Limb (tissue), 2 donors: ENCODE data around the gene RTTN.

Experiments
- DNase-seq, 2 donors: peaks; one replicate each; pipeline ENCODE4 v3.0.0-alpha.2; 2016; ENCODE audit errors: extremely low spot score in 2 of 2

The RTTN gene

GRCh38 chr18:70029163-70029562 lies 176.3 kb downstream of the RTTN start:
- DNase-seq, result no peak

DNA sequence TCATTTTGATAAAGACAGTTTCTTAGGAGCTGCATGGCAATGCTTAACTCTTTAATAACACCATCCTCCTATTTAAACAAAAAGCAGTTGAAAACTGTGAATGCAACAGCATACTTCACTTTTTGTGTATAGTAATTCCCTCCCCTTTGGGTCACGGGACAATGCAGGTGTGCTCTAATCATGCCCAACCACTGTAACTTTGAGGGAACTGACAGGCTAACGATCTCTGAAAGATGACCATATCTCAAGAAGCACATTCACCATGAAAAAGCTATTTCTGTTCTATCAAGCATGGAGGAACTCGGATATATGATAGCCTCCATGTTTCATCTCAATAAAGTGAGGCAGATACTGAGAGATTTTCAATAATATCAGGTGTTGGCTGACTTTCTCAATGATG lies 176.8 kb downstream of the RTTN start:
- DNase-seq, result no peak

GRCh38 chr18:70028084-70028483 lies 177.4 kb downstream of the RTTN start:
- no peak for DNase-seq

GRCh38 chr18:70025580-70025979 lies 179.9 kb downstream of the RTTN start:
- DNase-seq, result no peak

- no peak for DNase-seq
Observed at GRCh38 chr18:70024829-70025228, 180.7 kb downstream of the RTTN start.

DNA sequence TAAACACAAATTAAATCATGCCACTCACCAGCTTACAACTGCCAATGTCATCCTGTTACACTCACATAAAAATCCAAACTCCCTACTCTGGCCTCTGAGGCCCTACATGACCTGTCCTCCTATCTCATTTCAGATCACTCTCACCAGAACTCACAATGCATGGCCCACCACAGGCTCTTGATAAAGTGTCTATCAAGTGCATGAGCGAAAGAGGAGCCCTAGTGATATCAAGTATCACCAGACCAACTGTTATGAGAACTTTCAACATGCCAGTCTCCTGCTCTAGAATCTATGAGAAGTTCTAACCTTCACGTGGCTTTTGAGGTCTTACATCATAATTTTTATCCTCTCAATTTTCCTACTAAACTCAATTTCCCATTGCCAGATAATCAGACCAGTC lies 181.4 kb downstream of the RTTN start:
- DNase-seq, result no peak

DNA sequence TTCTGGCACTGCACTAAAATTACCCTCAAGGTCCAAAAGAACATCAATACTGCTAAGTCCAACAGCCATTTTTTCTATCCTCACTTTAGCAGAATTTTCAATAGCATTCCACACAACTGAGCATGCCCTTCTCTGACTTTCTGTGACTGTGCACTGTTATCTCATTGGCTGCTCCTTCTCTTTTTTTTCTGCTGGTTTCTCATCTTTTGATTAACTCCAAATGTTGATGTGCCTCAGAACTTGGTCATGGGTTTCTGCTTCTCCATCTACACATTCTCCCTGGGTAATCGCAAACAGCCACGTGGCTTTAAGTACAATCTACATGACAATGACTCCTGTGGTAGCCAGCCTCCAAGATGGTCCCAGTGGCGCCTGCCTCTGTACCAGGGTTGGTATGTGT lies 182.9 kb downstream of the RTTN start:
- no peak for DNase-seq

DNA sequence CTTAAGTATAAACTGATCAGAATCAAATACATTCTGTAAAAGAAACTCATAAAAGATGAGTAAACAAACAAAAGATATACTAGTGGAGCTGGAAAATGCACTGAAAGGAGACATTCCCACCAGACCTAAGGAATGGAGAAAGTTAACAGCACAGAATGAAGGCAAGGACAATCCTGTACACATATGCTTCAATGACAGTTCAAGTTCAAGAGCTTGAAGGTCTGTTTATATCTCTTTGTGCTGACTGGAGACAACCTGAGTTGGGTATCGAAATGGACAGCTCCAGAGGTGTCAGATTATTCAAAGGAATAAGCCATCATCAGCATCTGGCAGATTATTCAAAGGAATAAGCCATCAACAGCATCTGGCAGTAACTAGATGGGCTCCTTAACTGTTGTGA lies 184.0 kb downstream of the RTTN start:
- DNase-seq, result no peak

DNA sequence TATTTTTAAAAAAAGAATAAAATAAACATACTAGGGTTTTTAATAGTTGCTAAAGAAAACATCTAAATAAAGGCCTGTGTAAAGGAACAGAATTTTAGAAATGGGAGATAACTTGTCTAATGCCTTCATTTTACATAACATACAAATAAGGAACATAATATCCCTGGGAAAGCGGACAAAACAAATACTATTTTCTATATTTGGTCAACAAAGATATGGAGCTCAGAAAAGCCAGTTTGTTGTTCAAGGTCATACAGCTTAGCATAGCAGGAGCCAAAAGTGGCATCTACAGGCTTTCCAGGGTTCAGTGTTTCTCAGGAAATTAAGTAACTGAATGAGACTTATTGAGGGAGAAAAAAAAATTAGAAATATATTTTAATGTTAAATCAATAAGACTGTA lies 184.4 kb downstream of the RTTN start:
- no peak for DNase-seq

DNA sequence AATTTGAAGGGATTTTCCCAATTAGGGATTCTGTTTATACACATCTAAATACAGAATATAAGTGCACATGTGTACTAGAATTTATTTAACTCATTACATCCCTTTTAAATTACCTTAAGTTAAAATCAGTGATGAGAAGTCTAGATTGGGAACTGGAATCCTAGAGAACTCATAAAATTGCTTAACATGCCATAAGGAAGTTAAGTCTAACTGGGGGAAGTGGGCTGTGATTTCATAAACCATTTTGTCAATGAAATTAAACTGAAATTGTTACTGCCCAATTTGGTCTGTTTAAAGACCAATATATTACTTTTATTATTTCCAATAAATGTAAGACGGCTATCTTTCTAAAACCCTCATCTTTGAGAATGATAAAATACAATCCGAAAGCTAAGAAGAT lies 185.5 kb downstream of the RTTN start:
- no peak for DNase-seq

- no peak for DNase-seq
Observed at GRCh38 chr18:70019136-70019535, 186.4 kb downstream of the RTTN start.

GRCh38 chr18:70015127-70015526 lies 190.4 kb downstream of the RTTN start:
- no peak for DNase-seq

DNA sequence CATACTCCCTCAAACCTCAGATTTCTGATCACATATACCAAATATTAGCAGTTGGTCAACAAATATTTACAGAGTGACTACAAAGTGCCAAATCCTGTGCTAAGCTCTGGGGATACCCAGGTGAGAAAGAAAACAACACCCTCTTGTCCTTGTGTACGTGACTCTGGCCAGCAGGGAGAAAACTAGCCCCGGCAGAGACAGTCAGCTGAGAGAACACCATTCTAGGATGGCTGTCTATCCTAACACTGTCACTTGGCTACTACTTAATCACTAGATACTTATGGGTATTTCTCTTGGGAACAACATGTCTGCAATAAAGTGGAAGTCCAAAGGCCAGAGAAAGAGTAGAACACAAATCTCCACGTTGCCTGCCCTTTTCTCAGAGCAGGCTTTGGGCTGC lies 199.9 kb downstream of the RTTN start:
- DNase-seq, result no peak

DNA sequence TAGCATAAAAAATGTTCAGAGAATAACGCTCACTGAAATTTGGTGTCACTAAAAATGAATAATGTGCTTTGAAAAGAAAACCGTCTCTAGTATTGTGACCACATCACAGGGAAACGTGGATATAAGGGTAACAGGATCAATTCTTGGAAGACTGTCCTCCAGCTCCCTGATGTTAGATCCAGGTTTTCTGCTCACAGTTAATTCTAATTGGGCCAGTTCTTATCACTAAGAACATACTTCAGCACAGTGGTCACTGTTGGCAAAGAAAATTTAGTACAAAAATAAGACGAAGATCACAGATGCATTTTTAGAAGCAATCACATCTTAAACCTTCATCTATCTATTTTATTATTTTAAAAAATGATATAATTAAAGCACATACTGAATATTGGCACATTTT lies 200.8 kb downstream of the RTTN start:
- no peak for DNase-seq

- DNase-seq, result peak in 1 of 2 donors; percentile 42
Observed at GRCh38 chr18:69999656-70000055, 205.8 kb downstream of the RTTN start.

- DNase-seq, result no peak
Observed at GRCh38 chr18:69998523-69998987, 206.9 kb downstream of the RTTN start.

- no peak for DNase-seq
Observed at GRCh38 chr18:69996951-69997798, 208.3 kb downstream of the RTTN start.

GRCh38 chr18:69996417-69996816 lies 209.1 kb downstream of the RTTN start:
- DNase-seq, result no peak

GRCh38 chr18:69995774-69996173 lies 209.7 kb downstream of the RTTN start:
- DNase-seq, result no peak

DNA sequence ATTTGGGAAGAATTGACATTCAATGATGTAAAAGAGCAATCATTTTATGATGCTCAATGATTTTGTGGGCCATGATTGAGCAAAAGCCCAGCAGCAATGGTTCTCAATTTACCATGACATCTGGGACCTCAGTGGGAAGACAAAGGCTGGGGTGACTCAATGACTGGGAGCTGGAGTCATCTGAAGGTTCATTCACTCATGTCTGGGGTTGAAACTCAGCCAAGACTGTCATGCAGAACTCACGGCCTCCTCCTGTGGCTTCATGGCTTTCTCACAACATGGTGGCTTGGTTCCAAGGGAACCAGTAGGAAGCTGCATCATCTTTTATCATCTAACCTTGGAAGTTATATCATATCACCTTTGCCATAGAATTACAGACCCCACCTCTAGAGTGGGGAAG lies 212.7 kb downstream of the RTTN start:
- no peak for DNase-seq

DNA sequence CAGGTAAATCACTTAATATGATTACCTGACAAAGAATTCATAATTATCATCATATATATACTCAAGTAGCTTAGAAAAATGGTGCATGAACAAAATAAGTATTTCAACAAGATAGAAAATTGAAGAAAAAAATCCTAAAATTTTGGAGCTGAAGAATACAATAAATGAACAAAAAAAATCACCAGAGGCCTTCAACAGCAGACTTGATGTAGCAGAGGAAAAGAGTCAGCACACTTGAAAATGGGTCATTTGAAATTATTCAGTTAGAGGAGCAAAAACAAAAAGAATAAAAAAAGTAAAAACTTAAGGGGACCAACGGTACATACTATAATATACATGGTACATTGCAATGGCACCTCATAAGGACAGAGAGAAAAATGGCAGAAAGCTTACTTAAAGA lies 217.6 kb downstream of the RTTN start:
- DNase-seq, result no peak

DNA sequence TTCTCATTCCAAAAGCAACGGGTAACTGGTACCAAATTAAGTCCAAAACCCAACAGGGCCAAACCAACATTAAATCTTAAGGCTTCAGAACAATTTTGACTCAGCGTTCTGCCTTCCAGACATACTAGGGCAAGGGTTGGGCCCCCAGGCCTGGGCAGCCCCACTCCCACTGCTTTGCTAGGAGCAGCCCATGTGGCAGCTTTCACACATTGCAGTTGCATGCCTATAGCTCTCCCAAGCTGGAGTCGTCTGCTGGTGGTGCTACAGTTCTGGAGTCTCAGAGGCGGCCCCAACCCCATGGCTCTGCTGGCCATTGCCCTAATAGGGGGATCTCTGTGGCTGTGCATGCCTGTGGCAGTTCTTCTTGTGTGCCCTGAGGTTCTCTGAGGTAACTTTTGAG lies 220.2 kb downstream of the RTTN start:
- DNase-seq, result no peak

GRCh38 chr18:69982417-69982816 lies 223.1 kb downstream of the RTTN start:
- DNase-seq, result no peak

DNA sequence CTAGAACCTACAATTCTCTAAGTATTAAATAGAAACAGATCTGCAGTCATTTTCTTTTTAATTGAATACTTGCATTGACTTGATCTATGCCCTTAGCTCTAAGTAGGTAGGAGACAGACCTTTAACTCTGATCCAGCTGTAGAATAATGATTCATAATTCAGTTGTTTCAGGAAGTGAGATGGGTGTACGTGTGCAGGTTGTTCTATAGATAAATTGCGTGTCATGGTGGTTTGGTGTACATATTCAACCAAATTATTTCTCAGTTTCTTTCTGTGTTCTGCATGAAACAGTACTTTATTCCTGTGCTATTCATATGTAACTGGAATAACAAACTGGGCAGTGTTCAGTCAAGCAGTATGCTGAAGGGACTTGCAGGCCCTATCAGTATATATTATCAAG lies 223.5 kb downstream of the RTTN start:
- no peak for DNase-seq
